Measurements from ENCODE around the gene SMC6.

GRCh38 chr2:17763641-17764333 is 10.2 kb upstream of the SMC6 start:
- TF ChIP-seq CTCF (IDR thresholded peaks at IDR 0.05; ENCODE audit: borderline replicate concordance, extremely low read depth, low read length, poor library complexity, severe bottlenecking), result no peak
- no peak for TF ChIP-seq EZH2 (IDR thresholded peaks at IDR 0.05; ENCODE audit: borderline replicate concordance, low read depth, low read length, severe bottlenecking)
